GM12801 (cell line): Measurements from ENCODE around the gene E2F1.

ENCODE experiments used
- CTCF ChIP-seq: IDR thresholded peaks from one replicate; pipeline ENCODE4 v1.5.1; 2011; ENCODE audit warnings: control low read depth; ENCODE audit not compliant: insufficient read length; ENCODE audit errors: extremely low read depth

Gene E2F1

DNA sequence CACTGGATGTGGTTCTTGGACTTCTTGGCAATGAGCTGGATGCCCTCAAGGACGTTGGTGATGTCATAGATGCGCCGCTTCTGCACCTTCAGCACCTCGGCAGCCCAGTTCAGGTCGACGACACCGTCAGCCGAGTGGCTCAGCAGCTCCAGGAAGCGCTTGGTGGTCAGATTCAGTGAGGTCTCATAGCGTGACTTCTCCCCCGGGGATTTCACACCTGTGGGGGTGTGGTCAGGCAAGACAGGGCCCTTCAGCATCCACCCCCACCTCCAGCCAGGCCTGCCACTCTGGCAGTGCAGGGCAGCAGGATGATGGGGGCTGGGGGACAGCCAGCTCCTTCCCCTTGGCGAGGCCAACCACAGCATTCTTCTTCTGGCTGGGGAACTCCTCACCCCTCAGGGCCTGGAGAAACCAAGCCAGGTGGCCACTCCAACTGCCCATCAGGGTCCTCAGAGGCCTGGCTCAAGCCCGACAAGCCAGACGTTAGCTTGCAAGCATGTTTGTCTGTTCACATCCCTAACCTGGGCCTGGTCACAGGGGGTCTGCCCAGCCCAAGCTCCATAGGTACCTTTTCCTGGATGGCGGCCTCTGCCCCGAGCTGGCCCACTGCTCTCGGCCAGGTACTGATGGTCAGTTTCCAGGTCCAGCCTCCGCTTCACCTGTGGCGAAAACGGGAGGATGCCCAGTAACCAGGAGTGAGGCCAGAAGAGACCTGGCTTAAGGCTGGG, 6.3 kb downstream of the E2F1 start:
- TF ChIP-seq CTCF: no peak

GRCh38 chr20:33677991-33678702, 8.0 kb downstream of the E2F1 start:
- no peak for TF ChIP-seq CTCF

- TF ChIP-seq CTCF: no peak
These were observed 9.2 kb downstream of the E2F1 start for GRCh38 chr20:33676652-33677645.

DNA sequence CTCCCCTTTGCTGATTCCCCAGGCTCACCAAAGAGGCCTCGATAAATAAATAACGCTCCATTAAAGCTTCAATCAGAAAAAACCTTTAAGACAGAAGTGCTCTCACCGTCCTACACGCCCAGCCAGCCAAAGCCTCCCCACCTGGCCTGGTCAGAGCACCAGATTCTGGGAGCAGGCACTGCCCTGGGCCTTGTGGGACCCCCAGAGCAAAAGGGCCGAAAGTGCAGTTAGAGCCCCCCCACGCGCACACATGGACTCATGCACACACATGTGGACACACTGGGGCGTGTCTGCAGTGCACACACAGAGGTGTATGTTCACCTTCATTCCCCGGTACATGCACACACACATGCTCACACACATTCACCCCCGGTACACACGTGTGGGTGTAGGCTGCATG, 10.1 kb downstream of the E2F1 start:
- no peak for TF ChIP-seq CTCF

GRCh38 chr20:33675136-33675959, 10.8 kb downstream of the E2F1 start:
- TF ChIP-seq CTCF: no peak

DNA sequence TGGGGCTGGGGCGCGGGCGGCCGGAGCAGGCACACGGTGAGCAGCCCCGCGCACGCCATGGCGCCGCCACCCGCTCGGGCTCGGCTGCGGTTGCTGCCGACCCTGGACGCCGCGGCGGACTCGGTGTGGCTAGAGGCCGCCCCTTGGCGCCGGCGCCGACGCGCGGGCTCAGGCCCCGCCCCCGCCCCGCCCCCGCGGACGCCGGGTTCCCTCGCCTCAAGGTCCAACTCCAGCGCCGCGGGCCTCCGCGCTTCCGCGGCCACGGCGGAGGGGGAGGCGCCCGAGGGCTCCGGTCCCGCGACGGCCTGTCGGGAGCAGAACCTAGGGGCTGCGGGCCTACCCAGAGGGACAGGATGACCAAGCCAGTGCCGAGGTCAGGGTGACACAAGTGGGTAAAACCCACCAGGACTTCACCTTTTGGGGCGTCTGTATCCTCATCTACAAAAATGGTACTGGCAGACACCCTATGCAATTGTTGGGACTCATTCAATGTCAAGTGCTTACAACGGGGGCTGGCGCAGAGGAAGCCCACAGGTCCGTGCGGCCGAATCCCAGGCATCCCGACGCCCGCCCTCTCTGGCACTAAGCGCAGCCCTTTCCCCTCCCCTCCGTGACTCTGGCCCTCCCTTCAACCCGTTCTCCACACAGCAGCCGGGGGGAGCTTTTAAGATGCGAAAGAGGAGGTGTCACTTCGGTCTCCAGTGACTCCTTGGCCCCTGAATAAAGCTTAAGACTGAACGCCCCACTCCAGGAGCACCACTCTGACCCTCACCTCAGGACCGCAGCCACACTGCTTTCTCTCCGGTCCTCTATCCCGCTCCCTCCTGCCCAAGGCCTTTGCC, 11.7 kb downstream of the E2F1 start, which contains the start of gene NECAB3:
TSS of gene NECAB3 (minus strand) at position 135 of the 842 bp plus-strand sequence. CDS start at position 59, 76 bp downstream.
- TF ChIP-seq CTCF: no peak
